ENCODE results near the gene TP73.

Gene TP73

DNA sequence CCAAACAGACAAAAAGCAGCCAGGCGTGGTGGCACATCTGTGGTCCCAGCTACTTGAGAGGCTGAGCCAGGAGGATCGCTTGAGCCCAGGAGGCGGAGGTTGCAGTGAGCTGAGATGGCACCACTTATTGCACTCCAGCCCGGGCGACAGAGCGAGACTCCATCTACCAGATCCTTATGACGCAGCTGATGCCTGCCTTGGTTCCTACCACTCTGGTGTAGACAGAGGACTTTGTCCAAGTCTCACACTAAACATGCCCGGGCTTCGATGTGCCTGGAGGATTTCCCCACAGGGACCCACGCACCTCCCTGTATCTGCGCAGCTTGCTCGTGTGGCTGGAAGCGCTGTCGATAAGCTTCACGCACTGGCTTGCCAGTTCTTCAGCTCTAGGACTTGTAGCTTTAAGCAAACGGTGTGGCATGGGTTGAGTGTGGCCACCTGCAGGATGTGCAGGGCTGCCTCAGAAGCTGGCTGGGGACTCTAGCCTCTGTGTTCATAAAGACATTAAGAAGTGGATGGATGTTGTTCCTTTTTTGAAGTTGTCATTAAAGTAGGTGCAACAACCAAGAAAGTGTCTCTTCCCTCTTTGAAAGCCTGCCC lies 22.7 kb upstream of the TP73 start:
- CTCF ChIA-PET = interaction anchor here (1.1 to 7.4 kb wide), 7 partner anchors 10 to 177 kb away, joined by 3 to 55 read pairs (median 3); partner anchors contain the start of gene WRAP73
- TF ChIP-seq, protein P1, sequence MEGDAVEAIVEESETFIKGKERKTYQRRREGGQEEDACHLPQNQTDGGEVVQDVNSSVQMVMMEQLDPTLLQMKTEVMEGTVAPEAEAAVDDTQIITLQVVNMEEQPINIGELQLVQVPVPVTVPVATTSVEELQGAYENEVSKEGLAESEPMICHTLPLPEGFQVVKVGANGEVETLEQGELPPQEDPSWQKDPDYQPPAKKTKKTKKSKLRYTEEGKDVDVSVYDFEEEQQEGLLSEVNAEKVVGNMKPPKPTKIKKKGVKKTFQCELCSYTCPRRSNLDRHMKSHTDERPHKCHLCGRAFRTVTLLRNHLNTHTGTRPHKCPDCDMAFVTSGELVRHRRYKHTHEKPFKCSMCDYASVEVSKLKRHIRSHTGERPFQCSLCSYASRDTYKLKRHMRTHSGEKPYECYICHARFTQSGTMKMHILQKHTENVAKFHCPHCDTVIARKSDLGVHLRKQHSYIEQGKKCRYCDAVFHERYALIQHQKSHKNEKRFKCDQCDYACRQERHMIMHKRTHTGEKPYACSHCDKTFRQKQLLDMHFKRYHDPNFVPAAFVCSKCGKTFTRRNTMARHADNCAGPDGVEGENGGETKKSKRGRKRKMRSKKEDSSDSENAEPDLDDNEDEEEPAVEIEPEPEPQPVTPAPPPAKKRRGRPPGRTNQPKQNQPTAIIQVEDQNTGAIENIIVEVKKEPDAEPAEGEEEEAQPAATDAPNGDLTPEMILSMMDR (IDR thresholded peaks at IDR 0.05; ENCODE audit: control extremely low read depth, extremely low read depth, low read depth, missing control alignments) = no peak
- no peak for DNase-seq (ENCODE audit: extremely low spot score)
- POLR2A ChIA-PET = interaction anchor here (1.0 kb wide), 1 partner anchor 17 kb away, joined by 3 read pairs; no protein-coding TSS in a partner anchor

DNA sequence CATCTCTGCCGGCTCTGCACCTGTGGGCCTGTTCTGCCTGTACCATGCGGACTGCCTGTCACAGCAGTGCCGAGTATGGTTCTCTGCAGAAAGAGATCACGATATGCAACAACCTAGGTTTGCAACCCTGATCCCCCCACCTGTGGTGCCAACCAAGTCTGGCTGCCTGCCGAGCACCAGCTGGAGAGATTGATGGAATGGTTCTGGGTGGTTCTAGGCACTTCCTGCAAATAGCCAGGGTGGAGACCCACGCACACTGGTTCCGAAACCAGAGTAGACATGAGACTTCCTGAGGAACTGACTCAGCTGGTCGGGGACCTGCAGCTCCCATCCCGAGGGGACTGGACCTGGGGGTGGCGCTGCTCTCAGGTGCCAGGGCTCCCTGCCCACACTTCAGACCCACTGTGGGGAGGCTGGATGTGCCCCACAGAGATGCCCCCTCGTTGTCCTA lies 22.1 kb upstream of the TP73 start:
- ChIA-PET CTCF (interaction anchor here (1.1 to 7.4 kb wide), 4 partner anchors 9 to 19 kb away, joined by 3 to 55 read pairs (median 3); partner anchors contain the start of gene WRAP73), POLR2A (interaction anchor here (1.0 kb wide), 1 partner anchor 17 kb away, joined by 3 read pairs; no protein-coding TSS in a partner anchor)
- no peak for DNase-seq (ENCODE audit: extremely low spot score)
- TF ChIP-seq, protein P1 (IDR thresholded peaks at IDR 0.05; ENCODE audit: control extremely low read depth, extremely low read depth, low read depth, missing control alignments) = no peak

DNA sequence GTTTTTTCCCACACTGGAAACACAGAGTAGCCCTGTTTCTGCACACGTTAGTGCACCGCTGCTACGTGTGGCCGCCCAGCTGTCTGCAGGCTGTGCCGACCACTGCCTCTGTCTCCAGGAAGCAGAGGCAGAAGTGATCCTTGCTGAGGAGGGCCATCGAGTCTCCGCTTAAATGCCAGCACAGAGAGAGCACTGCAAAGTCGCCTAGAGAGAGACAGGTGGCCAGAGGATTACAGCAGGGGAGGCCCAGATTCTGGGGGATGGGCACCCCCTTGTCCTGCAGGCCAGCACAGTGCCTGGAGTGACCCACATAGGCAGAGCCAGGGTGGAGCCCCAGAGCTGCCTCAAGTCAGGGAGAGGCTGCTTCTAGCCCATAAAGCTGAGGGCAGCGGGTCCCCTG lies 21.4 kb upstream of the TP73 start:
- DNase-seq (ENCODE audit: extremely low spot score) = no peak
- CTCF ChIA-PET = interaction anchor here (1.2 to 7.4 kb wide), 3 partner anchors 8 to 19 kb away, joined by 3 to 55 read pairs (median 3); partner anchors contain the start of gene WRAP73
- POLR2A ChIA-PET = no interaction called here
- TF ChIP-seq, protein P1 (IDR thresholded peaks at IDR 0.05; ENCODE audit: control extremely low read depth, extremely low read depth, low read depth, missing control alignments) = no peak

DNA sequence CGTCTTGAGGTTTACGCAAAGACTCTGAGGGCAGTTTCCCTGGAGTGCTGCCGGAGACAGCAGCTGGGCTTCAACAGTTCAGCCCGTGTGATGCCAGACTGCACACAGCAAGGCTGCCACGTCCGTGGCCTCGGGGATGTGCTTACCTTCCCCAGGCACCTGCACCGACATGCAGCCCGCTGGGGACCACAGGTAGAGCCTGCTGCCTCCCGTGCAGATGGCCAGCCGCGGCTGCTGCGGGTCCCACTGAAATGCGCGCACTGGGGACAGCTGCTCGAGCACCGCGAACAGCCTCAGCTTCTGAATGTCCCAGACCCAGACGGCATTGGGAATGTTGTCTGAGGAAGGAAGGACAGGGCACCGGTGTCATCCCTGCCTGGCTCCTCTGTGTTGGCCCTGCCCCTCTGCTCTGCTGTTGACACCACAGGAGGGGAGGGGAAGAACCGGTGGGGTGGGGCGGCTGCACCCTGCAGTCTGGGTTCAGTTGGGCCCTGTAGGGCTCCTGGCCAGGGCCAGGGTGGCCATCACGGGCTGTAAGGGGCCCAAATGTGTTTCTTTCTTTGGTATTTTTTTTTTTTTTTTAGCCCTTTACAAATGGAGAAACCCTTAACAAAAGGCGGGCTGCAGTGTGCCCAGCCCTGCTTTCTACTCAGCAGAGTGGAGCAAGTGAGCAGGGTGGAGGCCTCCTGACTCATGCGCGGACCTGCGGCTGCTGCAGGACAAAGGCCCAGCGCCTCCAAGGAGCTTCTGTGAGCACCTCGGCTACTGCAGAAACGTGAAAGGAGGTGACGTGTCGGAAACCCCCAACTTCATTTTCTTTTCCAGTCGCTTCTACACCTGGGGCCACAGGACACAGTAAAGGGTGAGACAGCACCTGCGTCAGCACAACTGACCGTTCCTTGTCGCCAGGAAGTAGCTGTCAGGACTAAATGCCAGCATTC lies 20.7 kb upstream of the TP73 start:
- TF ChIP-seq, protein P1 (IDR thresholded peaks at IDR 0.05; ENCODE audit: control extremely low read depth, extremely low read depth, low read depth, missing control alignments) = no peak
- ChIA-PET CTCF (interaction anchor here (0.8 to 7.4 kb wide), 2 partner anchors 12 to 17 kb away, joined by 4 to 55 read pairs; no protein-coding TSS in a partner anchor), POLR2A (no interaction called here)
- DNase-seq (ENCODE audit: extremely low spot score) = no peak

DNA sequence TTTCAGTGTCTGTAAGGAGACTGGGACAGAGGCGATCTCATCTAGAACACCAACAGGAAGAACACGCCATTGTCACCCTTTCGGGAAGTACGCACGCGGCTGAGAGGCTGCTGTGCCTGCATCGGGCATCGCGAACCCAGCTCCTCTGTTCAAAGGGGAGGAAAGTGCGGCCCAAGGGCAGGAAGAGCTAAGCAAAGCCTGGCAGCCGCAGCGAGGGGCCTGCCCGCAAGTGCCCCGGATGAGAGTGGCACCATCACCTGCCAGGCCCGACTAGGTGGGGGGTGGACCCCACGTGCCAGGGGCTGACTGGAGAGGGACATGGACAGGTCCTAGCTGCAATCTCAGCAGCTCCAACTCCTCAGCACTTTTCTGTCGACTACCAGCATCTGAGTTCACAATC lies 20.0 kb upstream of the TP73 start:
- DNase-seq (ENCODE audit: extremely low spot score) = no peak
- POLR2A ChIA-PET = no interaction called here
- TF ChIP-seq, protein P1 (IDR thresholded peaks at IDR 0.05; ENCODE audit: control extremely low read depth, extremely low read depth, low read depth, missing control alignments) = no peak
- CTCF ChIA-PET = interaction anchor here (0.8 to 7.4 kb wide), 2 partner anchors 12 to 16 kb away, joined by 4 to 55 read pairs; no protein-coding TSS in a partner anchor

DNA sequence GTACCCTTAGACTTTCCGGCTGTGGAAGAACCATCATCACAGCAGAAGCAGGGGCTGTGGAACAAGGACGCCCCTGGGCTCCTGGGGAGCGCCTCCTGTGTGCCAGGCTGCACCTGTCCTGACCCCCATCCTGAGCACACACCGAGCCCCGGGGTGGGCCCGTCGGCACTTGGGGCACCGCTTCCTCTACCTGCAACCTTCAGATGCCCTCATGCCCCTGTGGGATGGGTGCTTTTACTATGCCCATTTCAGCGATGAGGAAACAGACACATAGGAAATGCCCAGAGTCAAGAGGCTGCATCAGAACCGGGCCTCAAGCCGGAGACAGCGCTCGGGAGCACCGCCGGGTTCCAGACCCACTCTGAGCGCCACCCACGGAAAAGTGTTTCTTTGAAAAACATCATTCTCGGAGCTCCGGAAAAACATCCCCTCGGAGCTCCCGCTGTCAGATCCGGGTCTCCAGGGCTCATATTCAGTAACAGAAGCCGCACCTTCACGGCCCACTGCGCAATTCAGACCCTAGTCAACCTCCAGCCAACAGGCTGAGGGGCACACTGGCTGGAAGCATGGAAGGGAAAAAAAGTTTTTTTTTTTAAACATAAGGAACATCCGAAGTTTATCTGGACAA lies 19.5 kb upstream of the TP73 start:
- CTCF ChIA-PET = interaction anchor here (0.8 to 7.4 kb wide), 2 partner anchors 13 to 16 kb away, joined by 4 to 55 read pairs; no protein-coding TSS in a partner anchor

More for the DNA sequence above, 19.5 kb upstream of the TP73 start:
- no peak for DNase-seq (ENCODE audit: extremely low spot score)
- TF ChIP-seq, protein P1 (IDR thresholded peaks at IDR 0.05; ENCODE audit: control extremely low read depth, extremely low read depth, low read depth, missing control alignments) = no peak
- POLR2A ChIA-PET = no interaction called here
